Caki2 (cell line): ENCODE results near the gene RAB40C. TPM values are rescaled to one million over a fixed set of nuclear protein-coding genes. Genes with fewer than 3 reads are reported as not detected.

ENCODE experiments used
- DNase-seq: peaks from one replicate; pipeline ENCODE4 v3.0.0-alpha.2; 2015; ENCODE audit warnings: low read depth
- in situ Hi-C: cut with HindIII; loops from 2 replicates; pipeline ENCODE4 v1.10.0; 2016; ENCODE audit warnings: low sequenced_read_pairs, low pct_unique_long_range_greater_than_20kb, mixed read lengths
- total RNA-seq: library from RNA; depleted of rRNA; stranded (reverse); fragments of >200 nt; shearing (Covaris generic); gene quantifications from 2 replicates; pipeline ENCODE4 v1.2.3, GENCODE V29; 2014; ENCODE audit warnings: low replicate concordance

The RAB40C gene
- total RNA-seq, 1 experiment from 2014 or later = 22.4 TPM

GRCh38 chr16:667780-668518 lies 78.1 kb downstream of the RAB40C start, which contains the start of gene RHOT2:
Gene RHOT2 (plus strand): TSS chr16:668132. CDS start chr16:668200, 68 bp downstream.
- DNase-seq = peak; percentile 84

GRCh38 chr16:668519-669171 lies 78.8 kb downstream of the RAB40C start:
- in situ Hi-C loops = no loop called here
- DNase-seq = no peak

More at GRCh38 chr16:667780-668518, 78.1 kb downstream of the RAB40C start, which contains the start of gene RHOT2:
- in situ Hi-C loops = no loop called here

- no peak for DNase-seq
- in situ Hi-C loops = no loop called here
Observed at GRCh38 chr16:669666-670065, 79.8 kb downstream of the RAB40C start.

GRCh38 chr16:670485-671352 lies 80.9 kb downstream of the RAB40C start:
- in situ Hi-C loops = no loop called here
- DNase-seq = no peak

- no peak for DNase-seq
- in situ Hi-C loops = no loop called here
Observed at GRCh38 chr16:671353-672131, 81.7 kb downstream of the RAB40C start.

GRCh38 chr16:672371-672770 lies 82.5 kb downstream of the RAB40C start:
- DNase-seq = no peak
- in situ Hi-C loops = no loop called here

- in situ Hi-C loops = no loop called here
- no peak for DNase-seq
Observed at GRCh38 chr16:672851-673250, 83.0 kb downstream of the RAB40C start.

- in situ Hi-C loops = no loop called here
- DNase-seq = no peak
Observed at GRCh38 chr16:673399-673991, 83.6 kb downstream of the RAB40C start.

GRCh38 chr16:674214-674881 lies 84.5 kb downstream of the RAB40C start:
- no peak for DNase-seq

GRCh38 chr16:674968-675883 lies 85.4 kb downstream of the RAB40C start, which contains the start of gene RHBDL1:
Gene RHBDL1 (plus strand): TSS chr16:675671. CDS start chr16:675791, 120 bp downstream.
- DNase-seq = no peak
- in situ Hi-C loops = no loop called here

More at GRCh38 chr16:674214-674881, 84.5 kb downstream of the RAB40C start:
- in situ Hi-C loops = no loop called here

GRCh38 chr16:675884-676564 lies 86.2 kb downstream of the RAB40C start:
- in situ Hi-C loops = no loop called here
- DNase-seq = no peak

- no peak for DNase-seq
- in situ Hi-C loops = no loop called here
Observed at GRCh38 chr16:676565-676902, 86.7 kb downstream of the RAB40C start.

GRCh38 chr16:676913-677312 lies 87.0 kb downstream of the RAB40C start:
- DNase-seq = no peak
- in situ Hi-C loops = no loop called here

- in situ Hi-C loops = no loop called here
- no peak for DNase-seq
Observed at GRCh38 chr16:677316-678190, 87.7 kb downstream of the RAB40C start.
